Memory B cell (primary cell): Measurements from ENCODE around the gene SECTM1.

Experiments
- ATAC-seq: fragments of 150-1000 bp; cut with Tn5 transposase; 2 replicates; pipeline ENCODE4 v1.10.0; 2021; ENCODE audit warnings: low read depth, mild to moderate bottlenecking, moderate library complexity
- DNase-seq, 2 donors: peaks; one replicate each; pipeline ENCODE4 v3.0.0; 2022; ENCODE audit warnings: low spot score in 2 of 2
- H3K27ac Mint-ChIP-seq: one replicate; pipeline ENCODE4 v1.8.0; 2022; ENCODE audit warnings: mild to moderate bottlenecking, moderate library complexity, mixed read lengths
- H3K27me3 Mint-ChIP-seq: one replicate; pipeline ENCODE4 v1.8.0; 2022; ENCODE audit warnings: mixed read lengths
- H3K36me3 Mint-ChIP-seq: one replicate; pipeline ENCODE4 v1.8.0; 2022; ENCODE audit warnings: mild to moderate bottlenecking, mixed read lengths
- H3K4me1 Mint-ChIP-seq: one replicate; pipeline ENCODE4 v1.8.0; 2022; ENCODE audit warnings: mixed read lengths
- H3K4me3 Mint-ChIP-seq: one replicate; pipeline ENCODE4 v1.8.0; 2022; ENCODE audit warnings: mild to moderate bottlenecking, moderate library complexity, mixed read lengths
- H3K9me3 Mint-ChIP-seq: one replicate; pipeline ENCODE4 v1.8.0; 2022; ENCODE audit warnings: mixed read lengths

Gene SECTM1

GRCh38 chr17:82313195-82314011 is 20.2 kb downstream of the SECTM1 start:
- DNase-seq (no peak), ATAC-seq (no peak)
- Mint-ChIP-seq H3K4me3 (no peak overlapping the region), H3K36me3 (no peaks in the 10 kb centered on the region), H3K4me1 (peaks cover 10% of the 10 kb centered on the region), H3K27ac (no peak overlapping the region), H3K27me3 (peaks cover 23% of the 10 kb centered on the region), H3K9me3 (no peaks in the 10 kb centered on the region)

DNA sequence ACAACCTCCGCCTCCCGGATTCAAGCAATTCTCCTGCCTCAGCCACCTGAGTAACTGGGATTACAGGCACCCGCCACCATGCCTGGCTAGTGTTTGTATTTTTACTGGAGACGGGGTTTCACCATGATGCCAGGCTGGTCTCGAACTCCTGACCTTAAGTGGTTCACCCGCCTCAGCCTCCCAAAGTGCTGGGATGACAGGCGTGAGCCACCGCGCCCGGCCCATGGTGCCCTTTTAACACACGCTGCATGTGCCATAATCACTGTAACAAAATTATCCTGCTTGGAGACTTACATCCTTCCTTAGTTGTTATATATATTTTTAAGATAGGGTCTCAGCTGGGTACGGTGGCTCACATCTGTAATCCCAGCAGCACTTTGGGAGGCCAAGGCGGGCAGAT is 21.6 kb downstream of the SECTM1 start:
- Mint-ChIP-seq H3K27ac (no peak overlapping the region), H3K36me3 (no peaks in the 10 kb centered on the region), H3K27me3 (peaks cover 23% of the 10 kb centered on the region), H3K4me3 (no peak overlapping the region), H3K4me1 (peaks cover 10% of the 10 kb centered on the region), H3K9me3 (no peaks in the 10 kb centered on the region)
- ATAC-seq, result no peak
- DNase-seq, result no peak

GRCh38 chr17:82310877-82311276 is 22.7 kb downstream of the SECTM1 start:
- Mint-ChIP-seq H3K4me1 (peaks cover 7% of the 10 kb centered on the region), H3K9me3 (no peaks in the 10 kb centered on the region), H3K27ac (no peak overlapping the region), H3K36me3 (no peaks in the 10 kb centered on the region), H3K27me3 (peaks cover 20% of the 10 kb centered on the region), H3K4me3 (no peak overlapping the region)
- DNase-seq (no peak), ATAC-seq (no peak)

DNA sequence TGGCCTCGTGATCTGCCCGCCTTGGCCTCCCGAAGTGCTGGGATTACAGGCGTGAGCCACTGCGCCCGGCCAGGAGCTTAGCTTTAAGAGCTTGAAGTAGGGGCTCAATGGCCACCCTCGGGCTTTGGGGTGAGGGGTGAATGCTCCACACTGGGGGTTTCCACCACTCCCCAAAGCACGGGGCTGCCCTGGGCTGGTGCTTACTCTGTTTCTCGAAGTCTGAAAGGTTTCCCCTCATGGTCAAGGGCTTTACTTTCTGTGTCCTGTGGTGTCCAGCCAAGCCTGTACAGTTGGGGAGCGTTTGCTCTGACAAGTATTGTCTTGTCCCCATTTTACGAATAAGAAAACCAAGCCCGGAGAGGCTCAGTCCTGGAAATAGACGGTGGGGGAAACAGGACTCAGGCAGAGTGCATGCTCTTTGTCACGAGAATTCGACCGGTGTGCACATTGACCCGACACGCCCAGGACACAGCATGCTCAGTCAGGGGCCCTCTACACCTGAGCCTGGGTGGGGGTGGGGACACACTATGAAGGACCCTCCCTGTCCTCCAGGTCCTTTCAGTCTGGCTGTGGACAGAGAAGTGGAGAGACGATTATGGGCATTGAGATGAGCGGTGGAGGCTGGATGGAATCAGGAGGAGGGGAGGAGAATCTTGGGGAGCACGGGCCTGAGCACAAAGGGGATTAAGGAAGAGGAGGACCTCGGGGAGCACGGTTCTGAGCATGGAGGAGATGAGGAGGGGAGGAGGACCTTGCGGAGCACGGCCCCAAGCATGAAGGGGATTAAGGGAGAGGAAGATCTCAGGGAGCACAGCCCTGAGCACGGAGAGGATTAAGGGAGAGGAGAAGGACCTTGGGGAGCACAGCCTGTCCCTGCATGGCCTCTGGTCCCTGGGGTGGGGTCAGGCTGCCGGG is 23.7 kb downstream of the SECTM1 start:
- Mint-ChIP-seq H3K27ac (no peak overlapping the region), H3K4me3 (no peak overlapping the region), H3K9me3 (no peaks in the 10 kb centered on the region), H3K36me3 (no peaks in the 10 kb centered on the region), H3K4me1 (peaks cover 3% of the 10 kb centered on the region), H3K27me3 (peaks cover 16% of the 10 kb centered on the region)
- DNase-seq (no peak), ATAC-seq (no peak)

DNA sequence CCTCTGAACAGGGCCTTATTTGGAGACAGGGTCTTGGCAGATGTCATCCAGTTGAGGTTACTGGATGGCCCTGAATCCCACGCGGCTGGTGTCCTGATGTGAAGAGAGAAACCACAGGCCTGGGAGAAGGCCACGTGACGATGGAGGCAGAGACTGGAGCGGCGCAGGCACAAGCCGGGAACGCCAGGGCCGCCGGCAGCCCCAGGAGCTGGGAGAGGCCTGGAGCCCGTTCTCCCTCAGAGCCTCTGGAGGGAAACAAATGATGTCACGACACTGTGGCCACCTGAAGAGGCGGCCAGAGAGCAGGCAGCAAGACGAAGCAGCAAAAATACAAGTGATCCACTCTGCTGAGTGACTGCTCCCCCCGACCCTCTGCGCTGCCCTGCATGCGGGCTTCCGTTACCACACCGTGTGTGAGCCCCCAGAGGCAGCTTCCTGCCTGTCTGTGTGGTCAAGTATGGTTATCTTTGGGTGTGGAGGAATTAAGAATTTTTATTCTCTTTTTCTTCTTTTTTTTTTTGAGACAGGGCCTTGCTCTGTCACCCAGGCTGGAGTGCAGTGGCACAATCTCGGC is 27.8 kb downstream of the SECTM1 start:
- no peaks in the 10 kb centered on the region for H3K9me3 Mint-ChIP-seq
- H3K4me1 Mint-ChIP-seq, result peaks cover 14% of the 10 kb centered on the region
- DNase-seq (no peak), ATAC-seq (no peak)
- H3K27me3 Mint-ChIP-seq, result peaks cover 6% of the 10 kb centered on the region
- no peak overlapping the region for H3K4me3 Mint-ChIP-seq
- no peaks in the 10 kb centered on the region for H3K36me3 Mint-ChIP-seq
- H3K27ac Mint-ChIP-seq, result no peak overlapping the region

DNA sequence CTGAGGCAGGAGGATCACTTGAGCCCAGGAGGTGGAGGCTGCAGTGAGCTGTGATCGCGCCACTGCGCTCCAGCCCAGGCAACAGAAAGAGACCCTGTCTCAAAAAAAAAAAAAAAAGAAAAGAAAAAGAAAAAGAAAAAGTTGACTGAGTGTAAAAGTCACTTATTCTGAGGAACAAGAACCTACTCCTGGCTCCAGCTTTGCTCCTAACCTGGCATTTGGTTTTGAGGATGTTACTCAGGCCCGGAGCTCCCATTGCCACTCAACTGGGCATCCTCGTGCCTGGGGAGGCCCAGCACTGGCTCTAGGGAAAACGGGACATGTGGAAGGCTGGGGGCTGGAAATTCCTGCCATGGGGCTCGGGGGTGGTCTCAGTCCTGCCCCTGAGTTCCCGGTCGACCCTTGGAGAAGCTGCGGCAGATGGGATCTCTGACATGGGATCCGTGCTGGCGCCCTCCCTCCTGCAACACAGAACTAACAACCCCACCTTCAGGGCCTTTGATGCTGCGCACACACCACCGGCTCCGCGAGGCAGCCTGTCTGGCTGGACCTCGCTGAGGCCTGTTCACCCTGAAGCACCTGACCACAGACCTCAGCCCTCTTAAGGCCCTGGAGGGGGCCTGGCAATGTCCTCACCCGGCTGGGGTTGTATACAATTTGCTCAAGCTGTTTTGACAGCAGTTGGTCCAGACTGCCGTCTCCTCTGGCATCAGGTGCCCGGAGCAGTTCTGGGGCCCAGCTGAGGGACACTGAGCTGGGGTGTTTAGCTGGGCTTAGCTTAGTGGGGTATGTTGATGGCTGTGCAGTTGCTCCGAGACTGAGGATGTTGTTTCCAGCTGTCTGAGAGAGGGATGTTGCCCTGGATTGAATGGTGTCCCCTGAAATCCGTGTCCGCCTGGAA is 28.5 kb downstream of the SECTM1 start:
- Mint-ChIP-seq H3K9me3 (no peaks in the 10 kb centered on the region), H3K4me1 (peaks cover 20% of the 10 kb centered on the region), H3K4me3 (peak overlapping the region; percentile 24), H3K27me3 (peaks cover 2% of the 10 kb centered on the region), H3K36me3 (no peaks in the 10 kb centered on the region), H3K27ac (no peak overlapping the region)
- DNase-seq, result no peak
- ATAC-seq, result no peak

GRCh38 chr17:82303944-82304808 is 29.4 kb downstream of the SECTM1 start:
- Mint-ChIP-seq H3K27me3 (no peaks in the 10 kb centered on the region), H3K9me3 (no peaks in the 10 kb centered on the region), H3K4me3 (peak overlapping the region; percentile 24), H3K4me1 (peaks cover 23% of the 10 kb centered on the region), H3K27ac (no peak overlapping the region), H3K36me3 (no peaks in the 10 kb centered on the region)
- DNase-seq, result no peak
- no peak for ATAC-seq

GRCh38 chr17:82302991-82303943 is 30.3 kb downstream of the SECTM1 start:
- H3K36me3 Mint-ChIP-seq, result no peaks in the 10 kb centered on the region
- DNase-seq (no peak), ATAC-seq (no peak)
- H3K4me3 Mint-ChIP-seq, result no peak overlapping the region
- H3K27me3 Mint-ChIP-seq, result no peaks in the 10 kb centered on the region
- no peak overlapping the region for H3K27ac Mint-ChIP-seq
- H3K4me1 Mint-ChIP-seq, result peaks cover 26% of the 10 kb centered on the region
- no peaks in the 10 kb centered on the region for H3K9me3 Mint-ChIP-seq

GRCh38 chr17:82302568-82302963 is 31.0 kb downstream of the SECTM1 start:
- Mint-ChIP-seq H3K27ac (no peak overlapping the region), H3K4me3 (no peak overlapping the region), H3K9me3 (no peaks in the 10 kb centered on the region), H3K4me1 (peaks cover 28% of the 10 kb centered on the region), H3K36me3 (no peaks in the 10 kb centered on the region), H3K27me3 (no peaks in the 10 kb centered on the region)
- no peak for ATAC-seq
- DNase-seq, result no peak

DNA sequence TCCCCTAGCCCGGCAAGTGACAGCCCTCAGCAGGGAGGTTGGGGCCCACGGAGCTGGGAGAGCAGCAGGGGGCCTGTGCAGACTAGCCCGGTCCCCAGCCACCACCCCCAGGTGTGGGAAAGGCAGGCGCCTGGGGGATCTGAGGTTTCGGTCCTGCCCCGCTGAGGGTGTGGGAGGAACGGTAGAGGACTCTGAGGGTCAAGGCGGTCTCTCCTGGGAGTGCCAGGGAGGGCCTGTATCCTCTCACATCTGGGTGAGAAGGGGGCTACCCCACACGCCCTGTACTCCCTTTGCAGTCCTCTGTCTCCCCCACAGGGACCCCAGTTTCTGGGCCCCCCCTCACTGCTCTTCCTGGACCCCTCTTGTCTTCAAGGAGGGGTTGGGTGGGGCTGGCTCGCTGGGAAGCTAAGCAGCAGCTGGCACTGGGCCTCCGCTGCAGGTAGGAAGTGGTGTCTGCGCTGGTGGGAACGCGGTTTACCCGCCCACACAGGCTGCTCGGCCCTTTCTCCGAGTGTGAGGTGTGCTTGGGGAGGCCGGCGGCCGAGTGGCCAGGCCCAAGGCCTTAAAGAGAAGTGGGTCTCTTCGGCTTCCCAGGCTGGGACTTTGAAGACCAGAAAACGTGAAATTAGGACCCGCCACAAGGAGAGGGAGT is 31.5 kb downstream of the SECTM1 start:
- Mint-ChIP-seq H3K9me3 (no peaks in the 10 kb centered on the region), H3K27ac (no peak overlapping the region), H3K4me1 (peaks cover 32% of the 10 kb centered on the region), H3K36me3 (no peaks in the 10 kb centered on the region), H3K27me3 (no peaks in the 10 kb centered on the region), H3K4me3 (peak overlapping the region; percentile 65)
- ATAC-seq (no peak), DNase-seq (peak in 1 of 2 donors; percentile 50)

- ATAC-seq (no peak), DNase-seq (peak in 1 of 2 donors; percentile 44)
- H3K27me3 Mint-ChIP-seq, result no peaks in the 10 kb centered on the region
- H3K4me3 Mint-ChIP-seq, result peak overlapping the region; percentile 65
- H3K27ac Mint-ChIP-seq, result peak overlapping the region; percentile 99
- no peaks in the 10 kb centered on the region for H3K36me3 Mint-ChIP-seq
- no peaks in the 10 kb centered on the region for H3K9me3 Mint-ChIP-seq
- peaks cover 37% of the 10 kb centered on the region for H3K4me1 Mint-ChIP-seq
These were observed 32.2 kb downstream of the SECTM1 start for GRCh38 chr17:82301300-82301915.
